ELR (cell line): ENCODE measurements around the gene CHN1.

Experiments
- DNase-seq: peaks from one replicate; pipeline ENCODE4 v3.0.0-alpha.2; 2015; ENCODE audit warnings: low read depth

Gene CHN1

DNA sequence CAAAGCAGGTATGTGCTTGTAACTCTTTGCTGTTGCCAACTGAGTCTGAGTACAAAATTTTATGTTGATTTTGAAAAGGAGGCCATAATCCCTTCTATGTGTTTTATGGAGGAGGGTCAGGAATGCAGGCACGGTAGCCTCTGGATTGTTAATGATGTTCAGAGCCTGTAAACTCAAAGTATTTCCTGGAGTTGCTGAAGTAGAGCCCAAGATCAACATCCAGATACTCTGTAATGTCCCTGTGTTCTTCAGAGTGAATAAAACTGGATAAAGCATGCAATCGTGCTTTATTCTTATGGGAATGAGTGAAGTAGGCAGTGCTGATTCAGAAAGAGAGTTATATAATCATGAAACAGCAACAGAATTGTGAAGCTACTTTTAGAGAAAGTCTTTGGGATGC is 179.1 kb downstream of the CHN1 start:
- no peak for DNase-seq

DNA sequence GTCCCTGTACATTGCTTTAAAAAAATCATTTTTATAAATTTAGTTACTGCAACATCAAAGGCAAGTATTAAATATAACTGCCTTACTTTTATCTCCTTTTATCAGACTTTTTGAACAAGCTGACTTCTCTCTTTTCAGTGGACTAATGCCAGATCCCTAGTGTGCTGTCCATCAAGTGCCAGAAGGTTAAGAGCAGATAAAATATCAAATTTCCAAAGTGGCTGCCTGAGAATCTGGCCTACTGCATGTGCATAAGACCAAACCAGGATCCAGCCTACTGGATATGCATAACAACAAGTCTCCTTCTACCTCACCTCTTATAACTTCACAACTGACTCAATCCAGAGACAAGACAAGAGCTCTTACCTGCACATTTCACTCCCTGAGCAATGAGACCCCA is 181.1 kb downstream of the CHN1 start:
- no peak for DNase-seq

DNA sequence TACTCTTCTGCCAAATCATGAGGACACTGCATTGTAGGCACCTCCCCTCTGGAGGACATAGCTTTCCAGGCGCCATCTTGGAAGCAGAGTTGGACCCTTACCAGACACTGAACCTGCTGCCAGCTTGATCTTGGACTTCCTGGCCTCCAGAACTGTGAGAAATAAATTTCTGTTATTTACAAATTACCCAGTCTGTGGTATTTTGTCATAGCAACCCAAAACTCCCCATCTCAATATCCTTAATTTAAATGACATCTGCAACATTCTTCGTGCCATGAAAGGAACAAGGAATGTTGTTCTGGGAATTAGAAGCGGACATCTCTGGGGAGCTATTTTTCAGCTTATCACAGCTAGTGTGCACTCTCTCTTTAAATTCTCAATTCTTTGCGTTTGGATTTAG is 183.6 kb downstream of the CHN1 start:
- no peak for DNase-seq

DNA sequence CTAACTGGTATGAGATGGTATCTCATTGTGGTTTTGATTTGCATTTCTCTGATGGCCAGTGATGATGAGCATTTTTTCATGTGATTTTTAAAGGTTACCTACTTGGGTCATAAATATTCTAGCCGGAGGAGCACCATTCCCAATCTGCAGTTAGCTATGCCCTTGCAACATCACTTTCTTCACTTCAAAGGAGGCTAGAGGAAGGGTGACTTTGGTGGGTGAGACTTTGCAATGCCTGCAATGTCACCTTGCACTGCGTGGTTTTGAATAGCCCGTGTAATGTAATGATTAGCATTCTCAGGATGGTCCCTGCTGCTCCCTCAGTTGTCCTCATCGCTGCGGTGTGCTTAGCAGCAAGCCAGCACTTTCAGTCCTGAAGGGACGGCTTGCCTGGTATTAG is 184.8 kb downstream of the CHN1 start:
- DNase-seq = no peak

- no peak for DNase-seq
Measured at GRCh38 chr2:174815526-174815925, 189.7 kb downstream of the CHN1 start.

- DNase-seq = no peak
Measured at GRCh38 chr2:174812037-174812436, 193.1 kb downstream of the CHN1 start.

GRCh38 chr2:174807931-174808330 is 197.2 kb downstream of the CHN1 start:
- no peak for DNase-seq

- DNase-seq = no peak
Measured at GRCh38 chr2:174805803-174806202, 199.4 kb downstream of the CHN1 start.

GRCh38 chr2:174802459-174802858 is 202.7 kb downstream of the CHN1 start:
- DNase-seq = peak; percentile 56

- DNase-seq = no peak
Measured at GRCh38 chr2:174800436-174801205, 204.6 kb downstream of the CHN1 start.

- no peak for DNase-seq
Measured at GRCh38 chr2:174798801-174799200, 206.4 kb downstream of the CHN1 start.

- DNase-seq = no peak
Measured at GRCh38 chr2:174797781-174798276, 207.4 kb downstream of the CHN1 start.

GRCh38 chr2:174796319-174796771 is 208.8 kb downstream of the CHN1 start:
- DNase-seq = no peak

- DNase-seq = no peak
Measured at GRCh38 chr2:174794851-174795374, 210.3 kb downstream of the CHN1 start.

- DNase-seq = no peak
Measured at GRCh38 chr2:174792309-174793025, 212.7 kb downstream of the CHN1 start.

DNA sequence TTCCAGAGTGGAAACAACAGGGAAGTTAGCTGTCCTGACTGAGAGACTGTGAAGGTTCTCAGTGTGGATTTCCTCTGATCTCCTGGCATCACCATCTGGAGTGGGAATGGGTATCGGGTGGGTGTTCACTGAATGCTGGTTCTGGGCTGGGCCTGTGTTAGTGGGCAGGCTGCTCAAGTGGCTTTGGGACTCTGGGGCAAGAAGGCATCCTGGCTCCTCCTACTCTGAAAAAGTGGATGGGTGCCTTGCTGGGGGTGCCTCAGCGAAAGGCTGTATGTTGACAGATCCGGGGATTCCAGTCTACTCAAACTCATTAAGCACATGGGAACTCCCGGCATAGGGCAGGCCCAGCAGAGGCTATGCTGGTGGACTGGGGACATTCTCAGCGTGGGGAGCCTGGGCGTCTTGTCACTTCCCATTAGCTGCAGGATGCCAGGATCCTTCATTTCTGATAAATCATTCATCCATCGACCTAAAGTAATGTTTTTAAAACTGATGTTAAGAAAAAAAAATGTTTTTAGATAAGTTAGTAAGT is 213.4 kb downstream of the CHN1 start:
- DNase-seq = no peak

GRCh38 chr2:174791020-174791419 is 214.2 kb downstream of the CHN1 start:
- no peak for DNase-seq

DNA sequence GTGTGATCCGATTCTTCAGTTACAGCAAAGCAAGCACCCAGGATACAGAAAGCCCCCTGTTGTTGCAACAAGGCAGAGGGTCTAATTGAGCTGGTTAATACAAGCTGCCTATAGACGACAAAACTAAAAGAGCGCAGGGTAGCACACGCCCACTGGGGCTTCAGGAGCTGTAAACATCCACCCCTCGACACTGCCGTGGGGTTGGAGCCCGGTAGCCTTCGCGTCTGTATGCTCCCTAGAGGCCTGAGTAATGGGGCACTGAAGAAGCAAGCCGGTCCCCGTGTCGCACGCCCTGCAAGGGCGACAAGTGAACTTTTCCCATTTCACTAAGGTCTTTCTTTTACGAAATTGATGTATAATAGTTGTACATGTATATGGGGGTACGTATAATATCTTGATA is 216.2 kb downstream of the CHN1 start:
- no peak for DNase-seq

DNA sequence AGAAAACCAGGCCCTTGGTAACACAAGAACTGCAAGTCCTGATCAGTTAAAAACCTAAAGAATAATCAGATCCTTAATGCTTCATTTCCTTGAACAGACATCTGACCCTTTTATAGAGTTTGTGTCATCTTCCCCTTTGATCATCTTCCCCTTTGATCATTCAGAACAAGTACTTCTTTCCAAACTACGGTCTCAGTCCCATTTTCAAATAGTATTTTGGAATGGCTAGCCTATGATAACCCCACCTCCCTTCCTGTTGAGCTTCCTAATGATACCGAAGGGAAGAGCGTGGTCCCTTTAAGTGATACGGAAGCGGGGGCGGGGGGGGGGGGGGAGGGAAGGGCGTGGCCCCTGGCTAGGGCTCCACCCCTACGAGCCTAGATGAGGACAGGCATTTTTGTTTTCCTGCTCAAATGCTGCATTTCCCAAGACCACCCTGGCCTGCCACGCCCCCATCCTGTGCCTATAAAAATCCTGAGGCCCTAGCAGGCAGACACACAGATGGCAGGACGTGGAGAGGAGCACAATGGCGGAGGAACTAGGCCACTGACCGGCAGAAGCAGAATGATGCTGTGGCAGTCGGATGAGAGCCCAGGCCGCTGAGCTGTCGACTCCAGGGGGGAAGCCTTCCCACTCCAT is 216.8 kb downstream of the CHN1 start:
- DNase-seq = peak; percentile 63

DNA sequence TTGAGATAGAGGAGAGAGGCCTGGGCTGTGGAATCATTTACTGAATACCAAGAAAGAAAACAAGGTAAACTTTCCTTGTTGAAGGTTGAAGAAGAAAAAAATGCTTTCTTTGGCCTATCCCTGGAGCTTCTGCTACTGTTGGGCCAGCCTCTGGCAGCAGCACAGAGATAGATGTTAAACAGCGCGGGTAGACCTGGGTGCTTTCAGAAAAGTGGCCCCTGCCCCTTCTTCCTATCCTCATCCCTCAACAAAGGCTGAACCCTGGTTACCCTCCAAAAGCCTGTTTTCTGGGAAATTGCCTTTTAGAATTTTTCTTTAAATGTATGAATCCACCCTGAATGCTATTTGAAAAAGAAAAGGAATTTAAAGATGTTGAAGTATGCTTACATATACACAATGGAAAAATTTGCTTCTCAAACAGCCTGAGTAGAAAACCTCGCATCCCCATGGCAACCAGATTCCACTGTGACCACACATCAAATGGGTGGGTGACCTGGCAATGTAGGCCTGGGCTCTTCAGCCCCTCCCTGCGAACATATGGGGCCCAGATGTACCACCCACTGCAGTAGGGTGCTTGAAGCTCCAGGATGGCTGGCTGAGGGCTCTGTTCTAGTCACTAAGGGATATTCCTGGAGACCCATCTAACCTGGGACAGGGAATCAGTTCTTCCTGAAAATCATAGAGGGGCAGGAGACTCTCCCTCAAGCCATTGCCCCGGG is 217.5 kb downstream of the CHN1 start:
- DNase-seq = peak; percentile 95

GRCh38 chr2:174786066-174786725 is 219.0 kb downstream of the CHN1 start:
- DNase-seq = no peak
